ENCODE results near the gene AQP10. TPM values are rescaled to one million over a fixed set of nuclear protein-coding genes. Genes with fewer than 3 reads are reported as not detected.
"Not testable (repeated sequence)": the region's sequence is repeated elsewhere in the genome, so short reads cannot be mapped to it uniquely, and the experiment has no call there.

Gene AQP10, protein sequence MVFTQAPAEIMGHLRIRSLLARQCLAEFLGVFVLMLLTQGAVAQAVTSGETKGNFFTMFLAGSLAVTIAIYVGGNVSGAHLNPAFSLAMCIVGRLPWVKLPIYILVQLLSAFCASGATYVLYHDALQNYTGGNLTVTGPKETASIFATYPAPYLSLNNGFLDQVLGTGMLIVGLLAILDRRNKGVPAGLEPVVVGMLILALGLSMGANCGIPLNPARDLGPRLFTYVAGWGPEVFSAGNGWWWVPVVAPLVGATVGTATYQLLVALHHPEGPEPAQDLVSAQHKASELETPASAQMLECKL
- total RNA-seq = not detected

DNA sequence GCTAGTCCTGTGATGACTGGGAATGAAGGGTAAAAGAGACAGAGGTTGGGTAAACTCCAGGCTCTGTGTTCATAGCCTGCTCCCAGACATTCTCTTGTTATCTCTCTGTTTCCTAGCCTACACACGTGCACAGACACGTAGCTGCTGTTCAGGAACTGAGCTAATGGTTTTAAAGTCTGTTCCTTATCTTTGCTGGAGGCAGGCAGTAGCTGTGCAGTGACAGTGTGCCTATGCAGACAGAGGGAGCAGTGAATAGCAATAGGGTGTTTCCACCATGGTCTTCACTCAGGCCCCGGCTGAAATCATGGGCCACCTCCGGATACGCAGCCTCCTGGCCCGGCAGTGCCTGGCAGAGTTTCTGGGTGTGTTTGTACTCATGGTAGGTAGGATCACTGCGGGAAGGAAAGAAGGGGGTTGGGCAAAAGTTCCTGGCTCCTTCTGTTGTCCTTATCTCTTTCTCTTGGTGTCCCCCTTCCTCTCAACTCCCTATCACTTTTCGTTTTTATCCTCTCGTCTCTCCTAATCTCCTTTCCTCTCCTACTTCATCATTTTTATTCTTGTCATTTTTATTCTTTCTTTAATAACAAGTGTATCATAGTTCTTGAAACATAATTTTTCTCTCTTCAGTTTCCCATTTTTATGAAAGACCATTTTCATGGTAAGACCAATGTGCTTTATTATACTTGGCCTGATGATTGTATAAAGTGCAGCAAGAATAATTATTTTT lies at the start of gene AQP10:
Gene AQP10 (plus strand): TSS at position 212 of the 727 bp plus-strand sequence. CDS start 63 bp downstream, at position 275.
- intact Hi-C loops (cut with DNase I; ENCODE audit: low total_unique reads) = no loop called here

GRCh38 chr1:154272217-154272998 lies 48.5 kb upstream of the AQP10 start, which contains the start of gene HAX1:
TSS of gene HAX1 (plus strand) at chr1:154272629. CDS start at chr1:154272724, 95 bp downstream.
- TF ChIP-seq, protein P1, sequence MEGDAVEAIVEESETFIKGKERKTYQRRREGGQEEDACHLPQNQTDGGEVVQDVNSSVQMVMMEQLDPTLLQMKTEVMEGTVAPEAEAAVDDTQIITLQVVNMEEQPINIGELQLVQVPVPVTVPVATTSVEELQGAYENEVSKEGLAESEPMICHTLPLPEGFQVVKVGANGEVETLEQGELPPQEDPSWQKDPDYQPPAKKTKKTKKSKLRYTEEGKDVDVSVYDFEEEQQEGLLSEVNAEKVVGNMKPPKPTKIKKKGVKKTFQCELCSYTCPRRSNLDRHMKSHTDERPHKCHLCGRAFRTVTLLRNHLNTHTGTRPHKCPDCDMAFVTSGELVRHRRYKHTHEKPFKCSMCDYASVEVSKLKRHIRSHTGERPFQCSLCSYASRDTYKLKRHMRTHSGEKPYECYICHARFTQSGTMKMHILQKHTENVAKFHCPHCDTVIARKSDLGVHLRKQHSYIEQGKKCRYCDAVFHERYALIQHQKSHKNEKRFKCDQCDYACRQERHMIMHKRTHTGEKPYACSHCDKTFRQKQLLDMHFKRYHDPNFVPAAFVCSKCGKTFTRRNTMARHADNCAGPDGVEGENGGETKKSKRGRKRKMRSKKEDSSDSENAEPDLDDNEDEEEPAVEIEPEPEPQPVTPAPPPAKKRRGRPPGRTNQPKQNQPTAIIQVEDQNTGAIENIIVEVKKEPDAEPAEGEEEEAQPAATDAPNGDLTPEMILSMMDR (IDR thresholded peaks at IDR 0.05) = peak; percentile 77 to 88 (median 84)
- TF ChIP-seq POLR2A (IDR thresholded peaks at IDR 0.05) = peak; percentile 69 to 73
- Histone ChIP-seq H3K4me1 (peaks cover 0 to 7% of the 10 kb centered on the region in 2 donors), H3K9me3 (no peaks in the 10 kb centered on the region), H3K27ac (peak within 1 kb of the TSS; percentile 93 to 95), H3K36me3 (no peaks in the 10 kb centered on the region), H3K4me3 (peak within 1 kb of the TSS; percentile 76 to 81), H3K27me3 (no peaks in the 10 kb centered on the region)
- DNase-seq = peak; percentile 95 to 96
- intact Hi-C loops (cut with DNase I; ENCODE audit: low total_unique reads) = no loop called here

More for the DNA sequence above, at the start of gene AQP10:
- H3K27ac ChIP-seq = no peak within 1 kb of the TSS
- no peak within 1 kb of the TSS for H3K4me3 ChIP-seq
- DNase-seq = no peak
- no peaks in the 10 kb centered on the region for H3K36me3 ChIP-seq
- TF ChIP-seq POLR2A (IDR thresholded peaks at IDR 0.05) = no peak
- TF ChIP-seq, protein P1 (IDR thresholded peaks at IDR 0.05) = no peak
- H3K27me3 ChIP-seq = no peaks in the 10 kb centered on the region
- no peaks in the 10 kb centered on the region for H3K9me3 ChIP-seq
- H3K4me1 ChIP-seq = no peaks in the 10 kb centered on the region

- intact Hi-C loops (cut with DNase I; ENCODE audit: low total_unique reads) = no loop called here
- TF ChIP-seq, protein P1 (IDR thresholded peaks at IDR 0.05) = no peak
- TF ChIP-seq POLR2A (IDR thresholded peaks at IDR 0.05) = no peak
- H3K36me3 ChIP-seq = no peaks in the 10 kb centered on the region
- peak overlapping the region; percentile 76 to 81 for H3K4me3 ChIP-seq
- peaks cover 0 to 7% of the 10 kb centered on the region in 2 donors for H3K4me1 ChIP-seq
- H3K9me3 ChIP-seq = no peaks in the 10 kb centered on the region
- no peak for DNase-seq
- peak overlapping the region; percentile 93 to 95 for H3K27ac ChIP-seq
- H3K27me3 ChIP-seq = no peaks in the 10 kb centered on the region
Observed at GRCh38 chr1:154272999-154273563, 47.8 kb upstream of the AQP10 start.

DNA sequence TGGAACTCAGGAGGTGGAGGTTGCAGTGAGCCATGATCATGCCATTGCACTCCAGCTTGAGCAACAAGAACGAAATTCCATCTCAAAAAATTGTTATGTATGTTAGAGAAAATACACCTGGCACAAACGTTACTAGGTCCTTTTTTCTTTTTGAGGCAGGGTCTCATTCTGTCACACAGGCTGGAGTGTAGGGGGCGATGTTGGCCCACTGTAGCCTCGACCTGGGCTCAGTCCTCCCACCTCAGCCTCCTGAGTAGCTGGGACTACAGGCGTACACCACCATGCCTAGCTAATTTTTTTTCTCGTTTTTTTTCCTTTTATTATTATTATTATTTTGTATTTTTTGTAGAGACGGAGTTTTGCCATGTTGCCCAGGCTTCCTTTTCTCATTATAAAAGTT lies 44.1 kb upstream of the AQP10 start:
- peaks cover 0 to 7% of the 10 kb centered on the region in 2 donors for H3K4me1 ChIP-seq
- no peak overlapping the region for H3K27ac ChIP-seq
- no peak for TF ChIP-seq POLR2A (IDR thresholded peaks at IDR 0.05)
- TF ChIP-seq, protein P1 (IDR thresholded peaks at IDR 0.05) = no peak
- no peaks in the 10 kb centered on the region for H3K9me3 ChIP-seq
- no peaks in the 10 kb centered on the region for H3K36me3 ChIP-seq
- intact Hi-C loops (cut with DNase I; ENCODE audit: low total_unique reads) = no loop called here
- no peak overlapping the region for H3K4me3 ChIP-seq
- DNase-seq = no peak
- no peaks in the 10 kb centered on the region for H3K27me3 ChIP-seq

DNA sequence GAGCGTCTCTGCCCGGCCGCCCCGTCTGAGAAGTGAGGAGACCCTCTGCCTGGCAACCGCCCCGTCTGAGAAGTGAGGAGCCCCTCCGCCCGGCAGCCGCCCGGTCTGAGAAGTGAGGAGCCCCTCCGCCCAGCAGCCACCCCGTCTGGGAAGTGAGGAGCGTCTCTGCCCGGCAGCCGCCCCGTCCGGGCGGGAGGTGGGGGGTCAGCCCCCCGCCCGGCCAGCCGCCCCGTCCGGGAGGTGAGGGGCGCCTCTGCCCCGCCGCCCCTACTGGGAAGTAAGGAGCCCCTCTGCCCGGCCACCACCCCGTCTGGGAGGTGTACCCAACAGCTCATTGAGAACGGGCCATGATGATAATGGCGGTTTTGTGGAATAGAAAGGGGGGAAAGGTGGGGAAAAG lies 33.3 kb upstream of the AQP10 start:
- H3K27me3 ChIP-seq; H3K27ac ChIP-seq; H3K4me1 ChIP-seq; H3K36me3 ChIP-seq; H3K9me3 ChIP-seq; DNase-seq; H3K4me3 ChIP-seq; intact Hi-C loops (cut with DNase I; ENCODE audit: low total_unique reads): not testable (repeated sequence)
